PC-9 (cell line): Measurements from ENCODE around the gene APRT. TPM values are rescaled to one million over a fixed set of nuclear protein-coding genes. Genes with fewer than 3 reads are reported as not detected.

ENCODE experiments used
- BruUV-seq: library from RNA; stranded (reverse); fragments of 400-500 nt; replicated peaks from 2 replicates; lab custom pipeline; 2021; lab: Mats Ljungman, UMichigan
- CTCF ChIA-PET: fragments of 300-600 bp; sonication (Branson Sonifier 250); formaldehyde crosslinking; loops from one replicate; lab custom pipeline; 2022; ENCODE audit warnings: antibody characterized with exemption; lab: Charles Lee
- POLR2A ChIA-PET: fragments of 300-600 bp; sonication (Branson Sonifier 250); formaldehyde crosslinking; loops from one replicate; lab custom pipeline; 2022; ENCODE audit warnings: antibody characterized with exemption; ENCODE audit not compliant: unreplicated experiment; lab: Charles Lee
- DNase-seq, 2 experiments: peaks; one replicate each; pipeline versions ENCODE4 v3.0.0 to v3.0.0-alpha.2; 2015 to 2022; ENCODE audit warnings: mixed read lengths in 1 of 2
- H2AFZ ChIP-seq: fragments of 200-600 bp; sonication (generic); 2 replicates; pipeline ENCODE4 v1.8.1; 2017; ENCODE audit warnings: antibody characterized with exemption
- H3F3A ChIP-seq: fragments of 200-600 bp; sonication (generic); 2 replicates; pipeline ENCODE4 v1.8.1; 2017; ENCODE audit warnings: antibody characterized with exemption, mild to moderate bottlenecking, low read depth; ENCODE audit not compliant: insufficient read depth
- H3K27ac ChIP-seq: fragments of 200-600 bp; sonication (generic); 2 replicates; pipeline ENCODE4 v1.6.1; 2016; ENCODE audit warnings: mixed run types
- H3K27me3 ChIP-seq: fragments of 200-600 bp; sonication (generic); 2 replicates; pipeline ENCODE4 v1.6.1; 2016; ENCODE audit warnings: low read depth, mixed run types; ENCODE audit not compliant: insufficient read depth
- H3K36me3 ChIP-seq: fragments of 200-600 bp; sonication (generic); 2 replicates; pipeline ENCODE4 v1.6.1; 2016; ENCODE audit warnings: low read depth, mixed run types
- H3K4me1 ChIP-seq: fragments of 200-600 bp; sonication (generic); replicated peaks from 2 replicates; pipeline ENCODE4 v1.6.1; 2016; ENCODE audit warnings: mixed run types; ENCODE audit not compliant: insufficient read depth
- H3K4me2 ChIP-seq: fragments of 200-600 bp; sonication (generic); 2 replicates; pipeline ENCODE4 v1.6.1; 2017; ENCODE audit warnings: mixed run types
- H3K4me3 ChIP-seq: fragments of 200-600 bp; sonication (generic); 2 replicates; pipeline ENCODE4 v1.6.1; 2016; ENCODE audit warnings: mixed run types
- H3K79me2 ChIP-seq: fragments of 200-600 bp; sonication (generic); 2 replicates; pipeline ENCODE4 v1.6.1; 2017; ENCODE audit warnings: low read depth, mixed run types
- H3K9me2 ChIP-seq: fragments of 200-600 bp; sonication (generic); 2 replicates; pipeline ENCODE4 v1.8.1; 2017; ENCODE audit warnings: mild to moderate bottlenecking; ENCODE audit not compliant: insufficient read depth
- H3K9me3 ChIP-seq: fragments of 200-600 bp; sonication (generic); 2 replicates; pipeline ENCODE4 v1.8.1; 2016; ENCODE audit warnings: low read depth; ENCODE audit not compliant: insufficient read depth
- H4K20me1 ChIP-seq: fragments of 200-600 bp; sonication (generic); 2 replicates; pipeline ENCODE4 v1.8.1; 2017; ENCODE audit not compliant: insufficient read depth
- CTCF ChIP-seq: fragments of 200-600 bp; sonication (generic); conservative IDR thresholded peaks from 2 replicates; pipeline ENCODE4 v1.6.1; 2017; ENCODE audit warnings: mixed run types, antibody characterized with exemption, mild to moderate bottlenecking, moderate library complexity
- EZH2 ChIP-seq: fragments of 200-600 bp; sonication (generic); IDR thresholded peaks from 2 replicates; pipeline ENCODE4 v1.8.0; 2017; ENCODE audit warnings: antibody characterized with exemption, low read depth
- intact Hi-C: fragments of 100-400 bp; cut with micrococcal nuclease; formaldehyde crosslinking; loops from one replicate; pipeline ENCODE4 v1.10.0; 2022; ENCODE audit not compliant: unreplicated experiment
- total RNA-seq: library from RNA; stranded (reverse); gene quantifications from 2 replicates; pipeline ENCODE4 v1.2.3, GENCODE V29; 2021

APRT gene
- total RNA-seq, 1 experiment from 2014 or later = 213 TPM

DNA sequence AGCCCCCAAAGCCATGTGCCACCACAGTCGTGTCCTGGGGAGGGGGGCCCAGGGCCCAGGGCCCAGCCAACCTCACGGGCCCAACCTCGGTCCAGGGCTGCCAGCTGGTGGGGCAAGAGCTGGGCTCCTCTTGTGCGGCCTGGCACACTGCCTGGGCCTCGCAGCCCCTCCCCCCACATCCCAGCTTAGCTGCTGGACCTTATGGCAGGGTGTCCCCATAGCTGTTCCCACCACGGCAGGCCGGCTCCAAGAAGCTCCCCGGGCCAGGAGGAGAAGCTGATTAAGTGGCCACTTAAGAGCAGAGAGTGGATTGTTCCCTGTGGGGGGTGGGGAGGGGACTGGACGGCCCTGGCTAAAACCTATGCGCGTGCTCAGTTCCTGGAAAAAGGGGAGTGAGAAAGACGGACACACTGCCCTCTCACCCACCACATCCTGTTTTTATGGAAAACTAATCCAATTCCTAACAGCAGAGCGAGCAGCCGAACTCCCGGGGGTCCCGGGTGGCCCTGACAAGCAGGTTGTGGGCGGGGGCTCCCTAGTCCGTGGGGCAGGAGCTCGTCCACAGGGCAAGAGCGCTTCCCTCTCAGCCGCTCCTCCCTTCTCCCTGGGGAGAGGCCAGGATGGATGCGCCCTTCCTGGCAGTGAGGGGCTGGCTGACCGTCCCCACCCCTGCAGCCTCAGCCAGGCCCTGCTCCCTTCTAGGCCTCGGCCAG is 43.5 kb downstream of the APRT start:
- BruUV-seq = no TSS peak
- H3K27me3 ChIP-seq = no peaks in the 10 kb centered on the region
- H4K20me1 ChIP-seq = peaks cover 59% of the 10 kb centered on the region
- no peaks in the 10 kb centered on the region for H3K36me3 ChIP-seq
- H3K79me2 ChIP-seq = peaks cover 81% of the 10 kb centered on the region
- H3K4me3 ChIP-seq = no peak overlapping the region
- peak overlapping the region; percentile 23; the same call in 1 of the 2 replicates for H3K4me2 ChIP-seq
- no peak overlapping the region for H2AFZ ChIP-seq
- peaks cover 94% of the 10 kb centered on the region for H3K4me1 ChIP-seq
- peaks cover 75% of the 10 kb centered on the region for H3F3A ChIP-seq
- no peaks in the 10 kb centered on the region for H3K9me2 ChIP-seq
- no peaks in the 10 kb centered on the region for H3K9me3 ChIP-seq
- no peak for DNase-seq
- H3K27ac ChIP-seq = no peak overlapping the region
- ChIA-PET POLR2A (no interaction called here), CTCF (interaction anchor here (1.1 kb wide), 1 partner anchor 31 kb away, joined by 5 read pairs; no protein-coding TSS in a partner anchor)
- intact Hi-C loops = no loop called here
- TF ChIP-seq EZH2 (no peak), CTCF (no peak)

- BruUV-seq = no TSS peak
- Histone ChIP-seq H2AFZ (no peak overlapping the region), H3K4me3 (no peak overlapping the region), H4K20me1 (peaks cover 55% of the 10 kb centered on the region), H3K79me2 (peaks cover 83% of the 10 kb centered on the region), H3K27me3 (no peaks in the 10 kb centered on the region), H3F3A (peaks cover 76% of the 10 kb centered on the region), H3K9me2 (no peaks in the 10 kb centered on the region), H3K4me2 (peak overlapping the region; percentile 23; the same call in 1 of the 2 replicates), H3K9me3 (no peaks in the 10 kb centered on the region), H3K4me1 (peaks cover 94% of the 10 kb centered on the region), H3K27ac (no peak overlapping the region), H3K36me3 (no peaks in the 10 kb centered on the region)
- TF ChIP-seq EZH2 (no peak), CTCF (no peak)
- intact Hi-C loops = no loop called here
- ChIA-PET CTCF (interaction anchor here (1.1 kb wide), 1 partner anchor 30 kb away, joined by 5 read pairs; no protein-coding TSS in a partner anchor), POLR2A (interaction anchor here (0.6 kb wide), 1 partner anchor 10 kb away, joined by 3 read pairs; no protein-coding TSS in a partner anchor)
- no peak for DNase-seq
Observed at GRCh38 chr16:88767546-88768070, 44.1 kb downstream of the APRT start.

DNA sequence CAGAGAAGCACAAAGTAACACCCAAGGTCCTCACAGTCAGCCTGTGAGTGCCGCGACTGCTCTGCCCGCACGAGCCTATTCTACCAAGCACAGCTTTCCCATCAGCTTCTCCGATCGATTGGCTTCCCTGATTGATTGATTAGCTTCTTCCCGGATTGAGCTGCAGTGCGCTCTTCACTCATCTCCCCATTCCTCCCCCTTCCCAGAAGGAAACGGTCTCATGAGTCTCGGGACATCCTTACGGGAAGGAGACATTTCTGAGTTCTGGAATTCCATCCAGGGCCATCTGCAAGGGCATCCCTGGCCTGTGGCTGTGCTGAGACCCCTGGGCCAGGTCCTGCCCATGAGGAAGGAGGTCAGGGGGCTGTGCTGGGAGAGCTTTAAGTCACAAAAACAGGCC is 44.8 kb downstream of the APRT start:
- Histone ChIP-seq H3K4me1 (peaks cover 94% of the 10 kb centered on the region), H3K79me2 (peaks cover 83% of the 10 kb centered on the region), H3K9me2 (no peaks in the 10 kb centered on the region), H4K20me1 (peaks cover 50% of the 10 kb centered on the region), H3K4me2 (no peak overlapping the region), H3F3A (peaks cover 76% of the 10 kb centered on the region), H3K27me3 (no peaks in the 10 kb centered on the region), H3K9me3 (no peaks in the 10 kb centered on the region), H3K36me3 (no peaks in the 10 kb centered on the region), H3K4me3 (no peak overlapping the region), H3K27ac (no peak overlapping the region), H2AFZ (no peak overlapping the region)
- intact Hi-C loops = no loop called here
- CTCF ChIA-PET = no interaction called here
- no peak for DNase-seq
- no TSS peak for BruUV-seq
- TF ChIP-seq CTCF (no peak), EZH2 (no peak)
- POLR2A ChIA-PET = interaction anchor here (0.6 to 0.7 kb wide), 2 partner anchors 9 to 17 kb away, joined by 3 read pairs; no protein-coding TSS in a partner anchor
